Left cardiac atrium (tissue), 4 donors: ENCODE data around the gene SNX9. TPM values are rescaled to one million over a fixed set of nuclear protein-coding genes. Genes with fewer than 3 reads are reported as not detected.
"Not testable (repeated sequence)": the region's sequence is repeated elsewhere in the genome, so short reads cannot be mapped to it uniquely, and the experiment has no call there.

Source experiments
- ATAC-seq, 2 donors: fragments of 200-7000 bp; cut with Tn5 transposase; one replicate each; pipeline ENCODE4 v1.9.1; 2020; ENCODE audit warnings: mild to moderate bottlenecking in 2 of 2, moderate library complexity in 2 of 2
- DNase-seq: peaks from one replicate; pipeline ENCODE4 v3.0.0-alpha.2; 2020
- intact Hi-C, 2 donors: fragments of 100-400 bp; cut with DNase I; formaldehyde crosslinking; loops; one replicate each; pipeline versions ENCODE4 v1.14.1 to v1.15.1; 2022 to 2023
- total RNA-seq, 2 donors: library from RNA; stranded (reverse); fragmentation: NEBNext Ultra II Directional; extraction: Animal tissue kit (Norgen Biotek cat#: 25700); gene quantifications; one replicate each; pipeline ENCODE4 v1.2.1, GENCODE V29; 2021
- donor health status: DM: no; HTN: yes; CAD: no.
- donor health status: DM: no; HTN: yes; CAD: no; lungs with severe emphysema.
- donor health status: DM: yes; HTN: yes; CAD: no.
- donor health status: Dilated cardiomyopathy.

The SNX9 gene
- total RNA-seq, 2 donors from 2014 or later, result 37.7 to 39.9 TPM

- DNase-seq, result no peak
- no peak for ATAC-seq
- intact Hi-C loops, result no loop called here
These were observed 26.4 kb downstream of the SNX9 start for GRCh38 chr6:157849288-157850017.

GRCh38 chr6:157850030-157850429, 27.0 kb downstream of the SNX9 start:
- intact Hi-C loops, result no loop called here
- ATAC-seq (no peak), DNase-seq (no peak)

GRCh38 chr6:157853018-157853805, 30.2 kb downstream of the SNX9 start:
- intact Hi-C loops, result no loop called here
- ATAC-seq, result no peak
- DNase-seq, result no peak

GRCh38 chr6:157853902-157854502, 31.0 kb downstream of the SNX9 start:
- no peak for ATAC-seq
- intact Hi-C loops, result no loop called here
- DNase-seq, result no peak

GRCh38 chr6:157855325-157855724, 32.3 kb downstream of the SNX9 start:
- no peak for ATAC-seq
- no peak for DNase-seq

GRCh38 chr6:157855804-157856203, 32.8 kb downstream of the SNX9 start:
- ATAC-seq, DNase-seq, intact Hi-C loops: not testable (repeated sequence)

More at GRCh38 chr6:157855325-157855724, 32.3 kb downstream of the SNX9 start:
- intact Hi-C loops, result no loop called here

- DNase-seq, ATAC-seq, intact Hi-C loops: not testable (repeated sequence)
These were observed 35.6 kb downstream of the SNX9 start for GRCh38 chr6:157858664-157859063.

- intact Hi-C loops, result no loop called here
- DNase-seq (no peak), ATAC-seq (no peak)
These were observed 36.9 kb downstream of the SNX9 start for GRCh38 chr6:157859775-157860504.

GRCh38 chr6:157860505-157860991, 37.5 kb downstream of the SNX9 start:
- no peak for DNase-seq
- ATAC-seq, result no peak
- intact Hi-C loops, result no loop called here

- peak in 1 of 2 donors; percentile 51 for ATAC-seq
- intact Hi-C loops, result no loop called here
These were observed 38.1 kb downstream of the SNX9 start for GRCh38 chr6:157861184-157861583.

GRCh38 chr6:157861814-157862213, 38.8 kb downstream of the SNX9 start:
- DNase-seq (no peak), ATAC-seq (peak in 1 of 2 donors; percentile 93)
- intact Hi-C loops, result no loop called here

More at GRCh38 chr6:157861184-157861583, 38.1 kb downstream of the SNX9 start:
- DNase-seq, result no peak

GRCh38 chr6:157862706-157863105, 39.7 kb downstream of the SNX9 start:
- DNase-seq (no peak), ATAC-seq (no peak)
- intact Hi-C loops, result no loop called here

- intact Hi-C loops, result no loop called here
These were observed 41.2 kb downstream of the SNX9 start for GRCh38 chr6:157864185-157864761.

GRCh38 chr6:157865249-157865648, 42.2 kb downstream of the SNX9 start:
- ATAC-seq (no peak), DNase-seq (no peak)
- intact Hi-C loops, result no loop called here

More at GRCh38 chr6:157864185-157864761, 41.2 kb downstream of the SNX9 start:
- no peak for ATAC-seq
- DNase-seq, result no peak

GRCh38 chr6:157867155-157867559, 44.1 kb downstream of the SNX9 start:
- ATAC-seq (peak in 1 of 2 donors; percentile 61), DNase-seq (no peak)
- intact Hi-C loops, result no loop called here

GRCh38 chr6:157867981-157868380, 44.9 kb downstream of the SNX9 start:
- DNase-seq (no peak), ATAC-seq (no peak)
- intact Hi-C loops, result no loop called here

GRCh38 chr6:157868835-157869234, 45.8 kb downstream of the SNX9 start:
- intact Hi-C loops, result no loop called here
- ATAC-seq (peak; percentile 16 to 24), DNase-seq (no peak)

GRCh38 chr6:157869673-157870302, 46.7 kb downstream of the SNX9 start:
- ATAC-seq, result no peak
- intact Hi-C loops, result loop anchor here in 1 of 2 donors (10.0 kb wide), 1 partner anchor 195 kb away; no protein-coding TSS in a partner anchor
- no peak for DNase-seq
